Epidermal melanocyte (primary cell): ENCODE results near the gene PGPEP1.
A peak's percentile ranks its signal among the peaks of the same experiment; 100 is the strongest.

Source experiments
- DNase-seq: peaks from one replicate; pipeline ENCODE4 v3.0.0; 2011; ENCODE audit warnings: low spot score; ENCODE audit not compliant: insufficient read length

Gene PGPEP1

GRCh38 chr19:18340190-18340989 lies at the start of gene PGPEP1:
Gene PGPEP1, plus strand, starts transcription at chr19:18340598. Its CDS starts 84 bp downstream, at chr19:18340682.
- peak; percentile 71 for DNase-seq

GRCh38 chr19:18291019-18291524 lies 49.3 kb upstream of the PGPEP1 start:
- DNase-seq: no peak

GRCh38 chr19:18291590-18292461 lies 48.6 kb upstream of the PGPEP1 start:
- DNase-seq: peak; percentile 72

- DNase-seq: no peak
Observed at GRCh38 chr19:18292462-18292809, 48.0 kb upstream of the PGPEP1 start.

GRCh38 chr19:18292810-18293641 lies 47.4 kb upstream of the PGPEP1 start:
- peak; percentile 87 for DNase-seq

GRCh38 chr19:18293642-18294466 lies 46.5 kb upstream of the PGPEP1 start:
- no peak for DNase-seq

- no peak for DNase-seq
Observed at GRCh38 chr19:18294467-18294864, 45.9 kb upstream of the PGPEP1 start.

GRCh38 chr19:18295034-18295451 lies 45.4 kb upstream of the PGPEP1 start:
- no peak for DNase-seq

GRCh38 chr19:18297308-18297707 lies 43.1 kb upstream of the PGPEP1 start:
- DNase-seq: no peak

- DNase-seq: no peak
Observed at GRCh38 chr19:18298601-18299000, 41.8 kb upstream of the PGPEP1 start.

- no peak for DNase-seq
Observed at GRCh38 chr19:18299654-18300053, 40.7 kb upstream of the PGPEP1 start.

- no peak for DNase-seq
Observed at GRCh38 chr19:18300930-18301717, 39.3 kb upstream of the PGPEP1 start.

- no peak for DNase-seq
Observed at GRCh38 chr19:18301718-18302111, 38.7 kb upstream of the PGPEP1 start.

- DNase-seq: no peak
Observed at GRCh38 chr19:18304208-18304457, 36.3 kb upstream of the PGPEP1 start.

- DNase-seq: peak; percentile 73
Observed at GRCh38 chr19:18304458-18305310, 35.7 kb upstream of the PGPEP1 start.

- no peak for DNase-seq
Observed at GRCh38 chr19:18306209-18306887, 34.0 kb upstream of the PGPEP1 start.

- no peak for DNase-seq
Observed at GRCh38 chr19:18306888-18307260, 33.5 kb upstream of the PGPEP1 start.

GRCh38 chr19:18307271-18307681 lies 33.1 kb upstream of the PGPEP1 start:
- DNase-seq: no peak
